OCI-LY7 (cell line): ENCODE measurements around the gene TBC1D17.

Source experiments
- CTCF ChIP-seq: fragments of 200-600 bp; sonication (generic); conservative IDR thresholded peaks from 2 replicates; pipeline ENCODE4 v1.5.1; 2014; ENCODE audit warnings: mild to moderate bottlenecking, antibody characterized with exemption, low read length, moderate library complexity, mixed read lengths
- EZH2phosphoT487 ChIP-seq: fragments of 200-600 bp; sonication (generic); IDR thresholded peaks from 2 replicates; pipeline ENCODE4 v1.6.1; 2018; ENCODE audit warnings: low read depth, borderline replicate concordance, mild to moderate bottlenecking, mixed run types, antibody characterized with exemption, low read length, moderate library complexity, mixed read lengths

GRCh38 chr19:49832556-49832955, 44.9 kb upstream of the TBC1D17 start:
- TF ChIP-seq CTCF (no peak), EZH2phosphoT487 (no peak)
